Measurements from ENCODE around the gene RNPC3. TPM values are rescaled to one million over a fixed set of nuclear protein-coding genes. Genes with fewer than 3 reads are reported as not detected.

RNPC3 gene
- total and polyA plus RNA-seq, 2 of the 8 experiments (the other 6 are each of a cell fraction or from before 2014, with no cell fraction given) = 10.9 to 12.8 TPM

DNA sequence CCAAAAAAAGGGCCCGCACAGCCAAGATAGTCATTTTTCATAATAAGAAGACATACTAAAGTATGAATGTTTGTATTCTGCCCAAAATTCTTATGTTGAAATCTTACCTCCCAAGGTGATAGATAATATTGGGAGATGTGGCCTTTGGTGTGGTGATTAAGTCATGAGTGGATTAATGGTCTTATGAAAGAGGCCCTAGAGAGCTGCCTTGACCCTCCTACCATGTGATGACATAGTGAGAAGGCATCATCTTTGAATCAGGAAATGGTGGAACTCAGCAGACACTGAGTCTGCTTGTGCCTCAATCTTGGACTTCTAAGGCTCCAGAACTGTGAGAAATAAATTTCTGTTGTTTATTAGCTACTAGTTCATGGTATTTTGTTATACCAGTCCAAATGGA, 11.8 kb upstream of the RNPC3 start (continued):
- TF ChIP-seq KDM1A (IDR thresholded peaks at IDR 0.05; ENCODE audit: borderline replicate concordance, low read length) (no peak), USF2 (IDR thresholded peaks at IDR 0.05; ENCODE audit: low read length) (no peak)

Data from H1 (cell line).